CD4-positive, alpha-beta T cell treated with Interferon alpha-2 for 1 hour (primary cell): ENCODE results near the gene TMC1.
"Not testable (repeated sequence)": the region's sequence is repeated elsewhere in the genome, so short reads cannot be mapped to it uniquely, and the experiment has no call there.

Experiments used
- DNase-seq, 2 donors: peaks; one replicate each; pipeline ENCODE4 v3.0.0-alpha.2; 2020 to 2022

Gene TMC1

DNA sequence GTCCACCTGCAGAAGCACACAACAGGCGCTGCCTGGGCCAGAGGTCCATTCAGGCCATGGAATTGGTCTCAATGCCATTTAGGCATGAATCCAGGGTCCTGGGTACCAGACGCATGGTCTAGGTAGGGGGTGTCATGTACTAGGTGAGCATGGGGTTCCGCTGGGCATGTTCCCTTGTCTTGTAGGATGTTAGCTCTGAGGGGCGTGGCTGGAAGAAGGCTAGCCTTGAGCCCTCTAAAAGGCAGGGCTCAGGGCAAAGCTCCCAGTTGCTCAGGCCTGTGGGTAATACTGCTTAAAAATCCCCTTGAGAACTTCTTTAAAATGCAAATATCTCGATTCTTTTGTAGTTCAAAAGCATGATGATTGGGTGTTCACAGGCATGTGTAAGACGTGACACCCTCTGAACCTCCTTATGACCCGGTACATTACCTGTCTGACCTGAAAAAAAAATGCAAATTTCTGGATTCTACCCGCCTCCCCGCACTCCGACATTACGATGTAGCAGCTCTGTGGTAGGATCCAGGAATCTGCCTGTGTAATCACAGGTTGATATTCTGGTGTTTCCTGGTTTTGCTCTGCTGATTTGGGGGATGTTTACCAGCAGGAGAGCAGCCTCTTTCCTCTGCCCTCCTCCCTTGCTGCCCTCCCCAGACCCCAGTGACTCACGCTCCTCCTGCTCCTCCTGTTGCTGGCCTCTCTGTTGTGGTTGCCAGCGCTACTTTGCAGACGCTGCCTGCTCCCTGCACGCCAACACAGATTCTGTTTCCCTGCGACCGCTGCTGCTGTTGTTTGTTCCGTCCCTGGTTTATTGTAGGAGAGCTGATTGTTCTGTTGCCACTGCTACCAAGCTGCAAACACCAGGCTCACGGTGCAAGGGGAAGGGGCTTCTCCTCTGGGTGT lies 5.7 kb downstream of the TMC1 start:
- DNase-seq, result peak; percentile 66

DNA sequence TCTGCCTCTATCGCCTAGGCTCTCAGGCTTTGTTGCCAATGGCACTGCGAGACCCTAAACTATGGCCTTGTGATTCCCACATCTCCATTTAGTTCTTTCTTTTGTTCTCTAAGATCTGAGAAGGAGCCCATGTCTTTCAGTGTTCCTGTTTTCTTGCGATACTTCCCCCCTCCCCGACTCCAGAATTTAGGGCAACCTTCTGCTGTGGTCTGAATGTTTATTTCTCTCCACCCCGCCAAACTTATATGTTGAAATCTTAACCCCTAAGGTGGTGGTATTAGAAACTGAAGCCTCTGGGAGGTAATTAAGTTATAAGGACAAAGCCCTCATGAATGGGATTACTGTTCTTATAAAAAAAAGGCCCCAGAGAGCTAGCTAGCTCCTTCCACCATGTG lies 6.4 kb downstream of the TMC1 start:
- DNase-seq, result no peak

DNA sequence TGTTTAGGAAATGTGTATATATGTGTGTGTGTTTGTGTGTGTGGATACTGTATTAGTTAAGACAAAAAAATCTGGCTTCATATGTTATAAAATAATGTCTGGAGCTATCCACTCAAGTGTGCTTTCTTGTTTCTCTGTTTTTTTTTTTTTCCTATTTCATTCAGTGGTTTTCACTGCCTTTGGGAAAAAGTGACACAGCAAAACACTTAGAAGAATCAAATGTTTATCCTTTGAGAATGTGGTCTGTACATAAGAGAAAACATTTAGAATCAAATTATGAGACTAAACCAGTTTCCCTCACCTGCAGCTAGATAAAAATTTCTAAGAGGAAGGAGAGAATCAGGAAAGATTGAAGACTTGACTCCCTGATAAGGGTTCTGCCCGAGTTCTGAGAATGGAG lies 8.1 kb downstream of the TMC1 start:
- no peak for DNase-seq

DNA sequence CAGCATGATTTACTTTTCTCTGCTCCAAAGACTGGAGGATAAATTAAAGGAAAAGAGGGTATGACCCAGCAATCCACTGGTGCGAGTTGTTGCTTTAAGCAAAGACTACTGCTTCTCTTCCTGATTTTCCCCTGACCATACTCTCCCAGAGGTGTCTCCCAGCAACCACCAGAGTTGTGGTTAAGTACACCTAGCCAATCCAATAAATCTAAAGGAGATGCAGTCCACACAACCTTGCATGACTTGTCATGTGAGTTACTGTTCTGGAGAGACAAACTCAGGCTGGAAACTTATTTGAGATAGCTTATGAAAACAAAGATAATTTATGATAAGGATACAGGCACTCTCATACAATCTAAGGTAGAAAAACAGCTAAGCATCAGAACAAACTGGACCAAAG lies 11.9 kb downstream of the TMC1 start:
- DNase-seq, result no peak

DNA sequence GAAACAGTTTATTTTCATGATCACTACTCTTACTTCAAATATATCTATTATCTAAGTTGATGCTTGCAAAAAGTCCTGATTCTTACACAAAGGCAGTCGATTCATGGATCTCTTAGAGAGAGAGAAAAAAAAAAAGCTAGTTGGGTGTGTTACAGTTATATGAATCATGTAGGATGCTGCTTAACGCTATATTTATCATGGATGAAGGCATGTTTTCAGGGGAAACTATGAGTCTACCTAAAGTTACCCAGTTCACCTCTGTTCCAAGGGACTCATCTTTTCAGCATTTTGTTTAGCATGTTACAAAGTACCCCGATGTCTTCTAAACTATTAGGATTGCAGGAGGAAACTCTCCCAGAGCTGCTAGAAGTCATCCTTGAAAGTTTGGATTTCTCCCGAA lies 13.5 kb downstream of the TMC1 start:
- DNase-seq, result no peak

DNA sequence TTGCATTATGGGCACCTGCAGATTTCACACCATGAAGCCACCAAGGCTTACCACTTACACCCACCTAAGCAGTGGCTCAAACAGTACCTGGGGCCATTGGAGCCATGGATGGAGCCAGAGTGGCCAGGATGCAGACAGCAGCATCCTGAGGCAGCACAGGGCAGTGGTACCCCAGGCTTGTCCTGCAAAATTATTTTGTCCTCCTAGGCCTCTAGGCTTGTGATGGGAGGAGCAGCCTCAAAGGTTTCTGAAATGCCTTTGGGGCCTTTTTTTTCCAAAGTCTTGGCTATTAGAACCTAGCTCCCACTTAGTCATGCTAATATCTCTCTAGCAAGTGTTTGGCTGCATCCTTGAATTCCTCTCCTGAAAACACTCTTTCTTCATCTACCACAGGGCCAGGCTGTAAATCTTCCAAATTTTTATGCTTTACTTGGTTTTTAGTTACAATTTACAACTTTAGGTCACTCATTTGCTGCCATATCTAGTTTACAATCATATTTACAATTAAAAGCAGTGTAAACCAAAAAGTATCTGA lies 15.7 kb downstream of the TMC1 start:
- DNase-seq, result no peak

DNA sequence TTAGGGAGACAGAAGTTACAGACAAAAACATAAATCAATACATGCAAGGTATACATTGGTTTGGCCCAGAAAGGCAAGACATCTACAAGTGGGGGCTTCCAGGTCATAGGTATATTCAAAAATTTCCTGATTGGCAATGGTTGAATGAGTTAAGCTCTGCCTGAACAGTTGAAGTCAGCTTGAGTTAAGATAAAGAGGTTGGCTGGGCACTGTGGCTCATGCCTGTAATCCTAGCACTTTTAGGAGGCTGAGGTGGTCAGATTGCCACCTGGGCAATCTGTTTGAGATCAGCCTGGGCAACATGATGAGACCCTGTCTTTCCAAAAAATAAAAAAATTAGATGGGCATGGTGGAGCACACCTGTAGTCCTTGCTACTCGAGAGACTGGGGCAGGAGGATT lies 16.3 kb downstream of the TMC1 start:
- no peak for DNase-seq

DNA sequence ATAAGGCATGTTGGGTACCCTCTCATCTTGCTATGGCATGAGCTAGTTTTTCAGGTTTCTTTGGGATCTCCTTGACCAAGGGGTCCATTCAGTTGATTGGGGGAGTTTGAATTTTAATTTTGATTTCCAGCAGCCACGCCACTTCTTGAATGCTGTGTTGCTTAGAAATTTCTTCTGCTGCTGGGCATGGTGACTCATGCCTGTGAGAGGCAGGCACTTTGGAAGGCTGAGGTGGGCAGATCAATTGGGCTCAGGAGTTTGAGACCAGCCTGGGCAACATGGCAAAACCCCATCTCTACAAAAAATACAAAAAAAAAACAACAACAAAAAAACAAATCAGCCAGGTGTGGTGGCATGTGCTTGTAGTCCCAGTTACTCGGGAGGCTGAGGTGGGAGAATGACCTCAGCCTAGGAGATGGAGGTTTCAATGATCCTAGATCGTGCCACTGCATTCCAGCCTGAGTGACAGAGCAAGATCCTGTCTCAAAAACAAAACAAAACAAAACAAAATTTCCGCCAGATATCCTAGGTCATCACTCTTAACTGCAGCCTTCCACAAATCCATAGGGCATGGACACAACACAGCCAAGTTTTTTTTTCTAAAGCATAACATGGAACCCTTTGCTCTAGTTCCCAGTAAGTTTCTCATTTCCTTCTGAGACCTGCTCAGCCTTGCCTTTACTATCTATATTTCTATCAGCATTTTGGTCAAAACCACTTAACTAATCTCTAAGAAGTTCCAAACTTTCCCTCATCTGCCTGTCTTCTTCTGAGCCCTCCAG lies 17.7 kb downstream of the TMC1 start:
- DNase-seq, result no peak

DNA sequence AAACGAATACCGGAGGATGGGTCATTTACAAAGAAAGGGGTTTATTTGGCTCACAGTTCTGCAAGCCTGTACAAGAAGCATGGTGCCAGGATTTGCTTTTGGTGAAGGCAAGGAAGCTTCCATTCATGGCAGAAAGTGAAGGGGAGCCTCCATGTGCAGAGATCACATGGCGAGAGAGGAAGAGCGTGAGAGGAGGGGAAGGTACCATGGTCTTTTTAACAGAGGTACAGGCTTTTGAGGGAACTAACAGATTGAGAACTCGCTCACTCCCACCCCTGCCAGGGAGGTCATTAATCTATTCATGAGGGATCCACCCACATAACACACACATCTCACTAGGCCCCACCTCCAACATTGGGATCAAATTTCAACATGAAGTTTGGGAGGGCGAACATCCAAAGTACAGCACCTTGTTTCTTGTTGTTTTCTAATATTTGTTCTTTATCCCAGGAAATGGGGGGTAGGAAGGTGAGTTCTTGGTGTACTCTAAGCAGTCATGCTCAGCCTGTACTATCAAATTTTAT lies 18.5 kb downstream of the TMC1 start:
- DNase-seq, result no peak

DNA sequence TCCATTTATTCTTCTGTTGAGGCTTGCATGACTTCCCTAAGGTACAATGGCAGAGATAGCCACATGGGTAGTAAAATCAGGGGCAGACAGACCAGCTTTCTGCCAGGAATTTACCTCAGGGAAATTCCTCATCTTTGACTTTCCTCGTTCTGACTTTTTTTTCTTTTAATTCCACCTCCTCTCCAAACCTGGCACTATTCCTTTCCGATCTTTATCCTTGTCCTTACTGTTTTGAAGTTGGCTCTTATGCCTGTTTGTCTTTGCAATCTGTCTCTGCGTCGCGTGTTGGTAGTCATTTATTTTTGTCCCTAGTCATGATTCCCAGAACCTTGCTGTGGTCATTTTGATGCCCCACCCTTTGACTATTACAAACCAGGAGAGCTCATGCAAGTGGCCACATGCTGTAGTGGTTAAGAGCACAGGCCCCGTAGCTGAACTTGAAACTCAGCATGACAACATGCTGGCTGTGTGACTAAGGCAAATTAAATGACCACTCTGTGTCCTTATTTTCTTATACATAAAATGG lies 19.0 kb downstream of the TMC1 start:
- DNase-seq, result no peak

DNA sequence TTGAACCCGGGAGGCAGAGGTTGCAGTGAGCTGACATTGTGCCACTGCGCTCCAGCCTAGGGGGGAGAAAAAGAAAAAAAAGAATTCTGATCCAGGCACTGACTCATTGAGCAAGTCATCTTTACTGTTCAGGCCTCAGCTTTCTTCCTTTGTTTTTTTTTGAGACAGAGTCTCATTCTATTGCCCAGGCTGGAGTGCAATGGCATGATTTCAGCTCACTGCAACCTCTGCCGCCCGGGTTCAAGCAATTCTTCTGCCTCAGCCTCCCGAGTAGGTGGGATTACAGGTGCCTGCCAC lies 21.1 kb downstream of the TMC1 start:
- DNase-seq, result not testable (repeated sequence)

DNA sequence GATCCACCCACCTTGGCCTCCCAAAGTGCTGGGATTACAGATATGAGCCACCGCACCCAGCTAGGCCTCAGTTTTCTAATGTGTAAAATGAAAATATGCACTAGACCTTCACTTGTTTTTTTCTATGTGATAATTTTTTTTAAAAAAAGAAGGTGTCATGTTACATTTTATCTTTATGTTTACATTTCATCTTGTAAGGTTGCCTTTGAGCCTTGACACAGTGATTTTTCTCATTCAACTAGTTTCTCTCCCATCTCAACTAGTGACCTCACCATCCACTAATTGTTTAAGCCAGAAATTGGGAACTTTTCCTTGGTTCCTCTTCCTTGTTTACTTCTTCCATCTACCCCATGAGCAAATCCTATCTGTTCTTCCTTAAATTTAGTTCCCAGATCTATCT lies 21.5 kb downstream of the TMC1 start:
- DNase-seq, result no peak

DNA sequence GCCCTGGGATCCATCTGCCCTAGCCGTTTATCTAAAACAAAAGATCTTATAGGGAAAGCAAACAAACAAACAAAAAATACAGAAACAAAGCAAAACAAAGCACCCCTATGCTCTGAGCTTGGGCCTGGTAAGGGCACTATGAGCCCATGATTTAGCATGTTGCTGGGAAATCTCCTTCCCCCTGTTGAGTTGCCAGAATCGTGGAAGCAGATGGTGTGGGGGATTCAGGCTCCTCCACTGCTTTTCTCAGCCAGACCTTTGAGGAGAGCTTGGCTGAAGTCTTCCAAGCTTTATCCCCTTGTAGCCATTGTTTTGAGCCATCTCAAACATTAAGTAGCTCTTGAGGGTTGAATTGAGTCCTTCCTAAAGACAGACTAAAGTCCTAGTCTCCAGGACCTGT lies 29.9 kb downstream of the TMC1 start:
- no peak for DNase-seq

DNA sequence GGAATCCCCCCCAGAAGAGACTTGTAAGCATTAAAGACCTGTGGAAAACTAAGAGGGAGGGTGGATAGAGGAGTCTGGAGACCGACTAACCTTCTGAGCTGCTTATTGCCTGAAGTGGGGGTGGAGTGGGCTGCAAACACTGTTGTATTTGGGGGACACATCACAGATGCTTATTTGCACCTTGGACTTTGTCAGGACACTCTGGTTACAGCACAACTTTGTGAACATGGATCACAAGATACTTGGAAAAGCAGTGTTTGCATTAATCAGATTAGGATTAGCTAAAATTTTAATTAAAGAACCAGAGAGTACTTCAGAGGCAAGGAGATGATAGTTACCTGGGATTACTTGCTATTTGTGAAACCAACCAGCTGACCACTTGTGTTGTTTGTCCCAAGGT lies 30.9 kb downstream of the TMC1 start:
- no peak for DNase-seq

DNA sequence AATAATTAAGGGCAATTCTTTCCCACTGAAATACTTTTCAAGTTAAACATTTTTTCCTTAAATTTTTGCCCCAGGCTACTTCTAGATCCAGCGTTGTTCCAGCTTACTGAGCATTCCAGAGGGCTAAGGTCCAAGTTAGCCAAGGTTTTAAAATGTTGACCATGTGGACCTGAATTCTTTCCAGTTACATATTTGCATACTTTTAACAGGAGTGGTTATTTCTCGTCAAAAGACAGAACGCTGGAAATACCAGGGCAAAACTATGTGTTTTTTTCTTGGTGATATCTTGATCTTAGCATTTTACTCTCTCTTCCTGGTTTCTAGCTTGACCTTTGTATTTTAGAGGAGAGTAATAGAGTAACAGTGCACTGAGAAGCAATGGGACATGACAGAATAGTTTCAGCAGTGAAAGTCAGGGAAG lies 32.8 kb downstream of the TMC1 start:
- no peak for DNase-seq

DNA sequence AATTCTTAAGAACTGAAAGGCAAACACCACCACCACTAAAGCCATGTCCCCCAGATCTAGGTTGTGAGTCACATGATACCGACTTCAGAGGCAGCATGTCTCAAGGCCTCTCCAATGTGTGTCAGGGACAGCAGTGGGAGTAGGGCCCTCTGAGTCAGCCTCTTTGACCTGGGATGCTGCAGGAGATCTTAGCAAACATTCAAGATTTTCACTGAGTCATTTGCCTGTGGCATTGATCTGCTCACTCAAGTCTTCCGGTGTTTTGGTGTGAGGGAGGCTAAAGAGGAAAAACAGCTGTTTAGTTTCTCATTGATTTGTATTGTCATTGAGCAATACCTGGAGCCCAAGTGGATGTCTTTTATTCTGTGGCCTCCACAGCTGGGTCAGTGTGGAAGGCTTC lies 36.1 kb downstream of the TMC1 start:
- peak in 1 of 2 donors; percentile 1 for DNase-seq

DNA sequence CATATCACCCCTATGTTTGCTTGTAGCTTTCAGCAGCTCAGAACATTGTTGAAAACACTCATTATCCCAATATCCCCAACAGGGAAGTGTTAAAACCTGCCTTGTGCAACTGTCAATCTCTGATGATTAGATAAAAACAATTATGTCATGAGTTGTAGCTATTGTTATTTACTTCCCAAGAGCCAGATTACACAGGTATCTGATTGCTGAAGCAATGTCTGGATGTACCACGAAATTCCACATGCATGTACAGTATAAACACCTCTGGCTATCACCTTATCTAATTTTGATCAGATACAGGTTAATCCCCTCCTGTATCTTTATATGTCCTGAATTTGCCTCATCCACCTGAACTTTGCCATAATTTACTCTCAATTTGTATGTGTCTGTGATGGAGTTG lies 38.7 kb downstream of the TMC1 start:
- no peak for DNase-seq

DNA sequence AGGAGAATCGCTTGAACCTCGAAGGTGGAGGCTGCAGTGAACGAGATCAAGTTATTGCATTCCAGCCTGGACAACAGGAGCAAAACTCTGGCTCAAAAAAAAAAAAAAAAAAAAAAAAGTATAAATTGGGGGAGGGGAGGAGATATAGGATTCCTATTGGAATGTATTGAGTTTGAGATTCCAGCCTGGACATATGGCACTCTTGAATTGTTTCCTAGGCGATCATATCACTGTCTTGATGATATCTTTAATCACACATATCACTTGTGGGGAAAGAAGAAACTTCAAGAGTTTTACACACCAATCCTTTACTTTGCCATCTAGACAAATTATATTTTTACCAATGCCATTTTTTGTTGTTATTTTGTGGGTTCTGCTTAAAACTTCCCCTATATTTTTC lies 42.4 kb downstream of the TMC1 start:
- no peak for DNase-seq

DNA sequence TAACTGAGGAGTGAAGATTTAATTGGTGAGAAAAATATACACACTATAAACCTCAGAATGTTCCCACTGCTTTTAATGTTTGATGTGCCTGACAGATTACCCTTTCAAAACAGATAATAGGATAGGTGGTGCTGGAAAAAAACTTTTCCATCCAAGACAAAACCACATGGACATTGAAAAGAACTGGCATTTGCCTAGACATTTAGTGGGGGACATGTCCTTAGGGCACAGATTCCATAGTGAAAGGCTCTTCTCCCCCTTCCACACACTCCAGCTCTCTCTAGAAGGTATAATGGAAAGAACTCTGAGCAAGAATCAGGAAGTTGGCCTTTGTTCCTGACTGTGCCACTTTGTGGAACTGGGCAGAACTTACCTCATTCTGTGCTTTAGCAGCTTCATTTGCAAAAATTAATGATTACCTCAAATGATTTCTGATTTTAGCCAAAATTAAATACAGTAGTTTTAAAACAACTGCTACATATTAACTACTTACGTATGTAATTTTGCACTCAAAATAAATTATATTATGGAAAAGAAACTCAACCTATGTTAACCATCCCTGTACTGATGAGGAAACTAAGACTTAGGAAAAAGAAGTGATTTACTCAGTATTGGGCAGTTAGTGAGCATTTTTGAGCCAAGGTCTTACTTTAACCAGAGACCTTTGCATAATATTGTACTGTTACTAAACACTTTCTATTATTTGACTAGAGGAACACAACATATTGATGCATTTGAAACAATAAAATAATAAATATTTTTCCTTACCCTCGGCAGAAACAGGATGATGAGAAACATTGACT lies 43.3 kb downstream of the TMC1 start:
- DNase-seq, result no peak

DNA sequence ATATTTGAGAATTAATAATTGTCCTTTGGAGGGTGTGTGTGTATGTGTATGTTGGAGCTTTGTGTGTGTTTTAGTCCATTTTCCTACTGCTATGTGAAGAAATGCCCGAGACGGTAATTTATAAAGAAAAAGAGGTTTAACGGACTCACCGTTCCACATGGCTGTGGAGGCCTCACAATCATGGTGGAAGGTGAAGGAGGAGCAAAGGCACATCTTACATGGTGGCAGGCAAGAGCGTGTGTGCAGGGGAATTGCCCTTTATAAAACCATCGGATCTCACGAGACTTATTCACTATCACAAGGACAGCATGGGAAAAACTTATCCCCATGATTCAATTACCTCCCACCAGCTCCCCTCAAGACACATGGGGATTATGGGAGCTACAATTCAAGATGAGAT lies 44.1 kb downstream of the TMC1 start:
- no peak for DNase-seq

DNA sequence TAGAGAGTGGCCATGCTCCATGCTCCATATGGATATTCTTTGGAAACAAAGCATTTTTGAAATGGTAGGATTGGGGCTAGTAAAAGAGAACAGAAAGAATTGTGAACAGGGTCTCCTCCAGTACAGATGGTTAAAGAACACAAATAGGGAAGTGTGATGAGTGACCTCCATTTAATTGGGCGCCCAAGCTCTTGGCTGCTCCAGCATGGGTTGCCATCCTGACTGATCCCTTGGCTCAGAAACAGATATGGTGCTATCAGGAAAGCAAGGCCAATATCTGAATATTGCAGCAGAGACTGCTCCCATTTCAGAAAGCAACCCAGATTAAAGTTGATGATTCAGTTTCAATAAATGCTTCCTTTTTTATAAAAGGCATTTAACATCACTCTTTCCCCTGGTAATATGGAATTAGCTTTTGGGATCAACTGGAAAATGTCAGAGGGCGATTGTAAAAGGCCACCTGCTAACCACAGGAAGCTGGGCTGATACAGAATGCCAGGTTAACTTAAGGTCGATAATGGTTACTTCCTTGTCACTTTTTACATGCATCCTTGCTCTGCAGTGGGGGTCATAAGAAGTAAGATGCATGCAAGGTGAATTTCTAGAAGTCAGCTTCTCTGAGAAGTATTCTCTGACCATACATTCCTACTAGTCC lies 52.9 kb downstream of the TMC1 start:
- no peak for DNase-seq

DNA sequence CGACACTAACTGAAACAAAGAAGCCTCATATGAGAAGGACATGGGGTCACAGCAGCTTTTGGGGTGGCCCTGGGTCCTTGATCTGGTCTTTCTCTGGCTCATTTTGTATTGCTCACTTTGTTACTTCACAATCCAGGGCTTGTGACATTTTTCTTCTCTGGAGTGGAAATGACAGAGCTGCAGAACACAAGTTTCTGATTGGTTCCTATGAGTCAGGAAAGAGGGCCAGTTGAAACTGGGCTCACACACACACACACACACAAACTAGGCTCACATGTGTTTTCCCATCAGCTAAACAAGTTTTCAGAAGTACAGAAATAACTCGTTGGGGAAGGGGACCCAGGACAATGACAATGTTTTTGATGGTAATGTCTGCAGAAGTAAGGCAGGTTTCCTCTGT lies 54.3 kb downstream of the TMC1 start:
- no peak for DNase-seq
